T-helper 2 cell (primary cell): ENCODE measurements around the gene EHD3.

ENCODE experiments used
- DNase-seq, 5 experiments: peaks; one replicate each; pipeline versions ENCODE4 v3.0.0 to v3.0.0-alpha.2; 2012 to 2022

Gene EHD3

GRCh38 chr2:31237348-31238017 is 3.5 kb downstream of the EHD3 start:
- DNase-seq = no peak

GRCh38 chr2:31238126-31238905 is 4.4 kb downstream of the EHD3 start:
- DNase-seq = no peak

GRCh38 chr2:31238906-31239592 is 5.1 kb downstream of the EHD3 start:
- no peak for DNase-seq

- DNase-seq = no peak
Measured at GRCh38 chr2:31239593-31240177, 5.7 kb downstream of the EHD3 start.

- DNase-seq = no peak
Measured at GRCh38 chr2:31240381-31241365, 6.7 kb downstream of the EHD3 start.

- no peak for DNase-seq
Measured at GRCh38 chr2:31241625-31242270, 7.8 kb downstream of the EHD3 start.

- DNase-seq = no peak
Measured at GRCh38 chr2:31243053-31243452, 9.1 kb downstream of the EHD3 start.

GRCh38 chr2:31244101-31244500 is 10.1 kb downstream of the EHD3 start:
- no peak for DNase-seq

- DNase-seq = no peak
Measured at GRCh38 chr2:31246184-31246852, 12.4 kb downstream of the EHD3 start.

GRCh38 chr2:31247711-31248110 is 13.8 kb downstream of the EHD3 start:
- no peak for DNase-seq

GRCh38 chr2:31248139-31248538 is 14.2 kb downstream of the EHD3 start:
- DNase-seq = no peak

- no peak for DNase-seq
Measured at GRCh38 chr2:31249009-31249690, 15.2 kb downstream of the EHD3 start.

- DNase-seq = no peak
Measured at GRCh38 chr2:31251018-31251417, 17.1 kb downstream of the EHD3 start.

- DNase-seq = no peak
Measured at GRCh38 chr2:31251851-31252250, 17.9 kb downstream of the EHD3 start.

- no peak for DNase-seq
Measured at GRCh38 chr2:31253356-31254131, 19.6 kb downstream of the EHD3 start.

GRCh38 chr2:31254237-31255203 is 20.6 kb downstream of the EHD3 start:
- no peak for DNase-seq

GRCh38 chr2:31255911-31256571 is 22.1 kb downstream of the EHD3 start:
- DNase-seq = no peak
